Karpas-422 (cell line): Measurements from ENCODE around the gene FGF1. TPM values are rescaled to one million over a fixed set of nuclear protein-coding genes. Genes with fewer than 3 reads are reported as not detected.

Experiments
- DNase-seq: peaks from one replicate; pipeline ENCODE4 v3.0.0-alpha.2; 2015
- H2AFZ ChIP-seq: fragments of 200-600 bp; sonication (generic); 2 replicates; pipeline ENCODE4 v1.6.1; 2014; ENCODE audit warnings: antibody characterized with exemption, low read length, mixed read lengths
- H3K27ac ChIP-seq: fragments of 200-600 bp; sonication (generic); 2 replicates; pipeline ENCODE4 v1.5.1; 2014; ENCODE audit warnings: mild to moderate bottlenecking, low read length, moderate library complexity
- H3K27me3 ChIP-seq: fragments of 200-600 bp; sonication (generic); 2 replicates; pipeline ENCODE4 v1.6.1; 2014; ENCODE audit warnings: low read length, mixed read lengths
- H3K36me3 ChIP-seq: fragments of 200-600 bp; sonication (generic); 2 replicates; pipeline ENCODE4 v1.6.1; 2014; ENCODE audit warnings: low read length, mixed read lengths; ENCODE audit not compliant: insufficient read depth
- H3K4me1 ChIP-seq: fragments of 200-600 bp; sonication (generic); 2 replicates; pipeline ENCODE4 v1.6.1; 2014; ENCODE audit warnings: mild to moderate bottlenecking, low read length, mixed read lengths
- H3K4me2 ChIP-seq: fragments of 200-600 bp; sonication (generic); 2 replicates; pipeline ENCODE4 v1.6.1; 2014; ENCODE audit warnings: low read length, low read depth, mild to moderate bottlenecking; ENCODE audit not compliant: poor library complexity, severe bottlenecking
- H3K4me3 ChIP-seq: fragments of 200-600 bp; sonication (generic); 2 replicates; pipeline ENCODE4 v1.5.1; 2014; ENCODE audit warnings: mild to moderate bottlenecking, antibody characterized with exemption, low read length, mixed read lengths
- H3K79me2 ChIP-seq: fragments of 200-600 bp; sonication (generic); 2 replicates; pipeline ENCODE4 v1.6.1; 2014; ENCODE audit warnings: mild to moderate bottlenecking, low read length, mixed read lengths
- H3K9ac ChIP-seq: fragments of 200-600 bp; sonication (generic); 2 replicates; pipeline ENCODE4 v1.6.0; 2014; ENCODE audit warnings: low read length
- H3K9me2 ChIP-seq: fragments of 200-600 bp; sonication (generic), shearing (Covaris generic); replicated peaks from 2 replicates; pipeline ENCODE4 v1.6.0; 2014; ENCODE audit warnings: mild to moderate bottlenecking, low read length, moderate library complexity; ENCODE audit not compliant: insufficient read depth
- H3K9me3 ChIP-seq: fragments of 300-700, 200-600 bp; sonication (generic); 2 replicates; pipeline ENCODE4 v1.6.1; 2014; ENCODE audit warnings: low read length, mixed read lengths
- H4K20me1 ChIP-seq: fragments of 200-600 bp; sonication (generic); 2 replicates; pipeline ENCODE4 v1.6.1; 2014; ENCODE audit warnings: mild to moderate bottlenecking, antibody characterized with exemption, low read length, low read depth; ENCODE audit not compliant: insufficient read depth
- total RNA-seq: library from RNA; depleted of rRNA; stranded (reverse); fragments of >200 nt; shearing (Covaris generic); gene quantifications from 2 replicates; pipeline ENCODE4 v1.2.3, GENCODE V29; 2014; ENCODE audit warnings: low replicate concordance

FGF1 gene
- total RNA-seq, 1 experiment from 2014 or later: not detected

- no peaks in the 10 kb centered on the region for H3K4me1 ChIP-seq
- H3K4me3 ChIP-seq: no peak overlapping the region
- 0 out of 2 replicates have a peak, but pooled peaks cover 2% of the 10 kb centered on the region for H3K27me3 ChIP-seq
- H3K79me2 ChIP-seq: no peaks in the 10 kb centered on the region
- no peak for DNase-seq
- H3K36me3 ChIP-seq: no peaks in the 10 kb centered on the region
- no peaks in the 10 kb centered on the region for H3K9me3 ChIP-seq
- no peaks in the 10 kb centered on the region for H3K9me2 ChIP-seq
- H2AFZ ChIP-seq: no peak overlapping the region
- no peaks in the 10 kb centered on the region for H4K20me1 ChIP-seq
- H3K27ac ChIP-seq: no peak overlapping the region
- H3K9ac ChIP-seq: no peak overlapping the region
- H3K4me2 ChIP-seq: no peak overlapping the region
These were observed 16.4 kb downstream of the FGF1 start for GRCh38 chr5:142669477-142669876.

DNA sequence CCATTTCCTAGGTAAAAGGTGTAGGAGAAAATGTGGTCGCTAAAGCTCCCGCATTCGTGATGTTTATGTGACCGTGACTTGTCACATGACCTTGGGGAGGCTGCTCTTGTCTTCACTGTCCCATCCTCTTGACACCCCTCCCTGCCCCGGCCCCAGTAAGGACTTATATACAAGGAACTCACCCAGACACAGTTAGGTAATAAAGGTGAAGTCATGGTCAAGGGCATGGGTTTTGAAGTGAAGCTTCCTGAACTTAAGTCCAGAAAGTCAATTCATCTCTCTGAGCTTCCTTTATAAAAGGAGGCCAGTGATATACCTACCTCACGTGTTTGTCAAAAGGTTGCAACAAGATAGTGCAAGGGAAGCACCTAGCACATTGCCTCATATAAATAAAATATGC, 17.6 kb downstream of the FGF1 start:
- Histone ChIP-seq H3K9me2 (no peaks in the 10 kb centered on the region), H3K36me3 (no peaks in the 10 kb centered on the region), H2AFZ (no peak overlapping the region), H3K79me2 (no peaks in the 10 kb centered on the region), H3K4me2 (no peak overlapping the region), H3K4me1 (no peaks in the 10 kb centered on the region), H3K9ac (no peak overlapping the region), H3K9me3 (no peaks in the 10 kb centered on the region), H3K4me3 (no peak overlapping the region), H3K27ac (no peak overlapping the region), H3K27me3 (0 out of 2 replicates have a peak, but pooled peaks cover 2% of the 10 kb centered on the region), H4K20me1 (no peaks in the 10 kb centered on the region)
- no peak for DNase-seq

DNA sequence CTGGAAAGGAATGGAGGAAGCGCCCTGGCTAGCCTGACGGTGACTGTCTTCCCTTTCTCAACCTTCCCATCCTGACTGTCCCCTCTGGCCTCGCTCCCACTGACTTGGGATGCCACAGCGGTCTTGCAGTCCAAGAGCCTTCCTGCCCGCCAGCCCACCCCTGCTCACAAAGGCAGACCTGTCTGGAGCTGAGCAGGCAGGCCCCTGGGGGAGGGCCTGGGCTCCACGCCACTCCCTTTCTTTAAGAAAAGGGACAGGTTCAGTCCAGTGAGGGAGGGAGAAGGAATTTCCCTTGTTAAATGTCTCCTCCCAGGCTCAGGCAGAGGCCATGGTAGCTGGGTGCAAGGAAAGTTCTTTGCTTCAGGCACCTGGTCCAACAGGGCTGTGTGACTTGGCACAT, 18.1 kb downstream of the FGF1 start:
- Histone ChIP-seq H3K4me3 (no peak overlapping the region), H3K4me2 (no peak overlapping the region), H3K79me2 (no peaks in the 10 kb centered on the region), H3K36me3 (no peaks in the 10 kb centered on the region), H3K4me1 (no peaks in the 10 kb centered on the region), H2AFZ (no peak overlapping the region), H3K9ac (no peak overlapping the region), H3K9me3 (no peaks in the 10 kb centered on the region), H3K9me2 (no peaks in the 10 kb centered on the region), H3K27me3 (0 out of 2 replicates have a peak, but pooled peaks cover 2% of the 10 kb centered on the region), H3K27ac (no peak overlapping the region), H4K20me1 (no peaks in the 10 kb centered on the region)
- no peak for DNase-seq

DNA sequence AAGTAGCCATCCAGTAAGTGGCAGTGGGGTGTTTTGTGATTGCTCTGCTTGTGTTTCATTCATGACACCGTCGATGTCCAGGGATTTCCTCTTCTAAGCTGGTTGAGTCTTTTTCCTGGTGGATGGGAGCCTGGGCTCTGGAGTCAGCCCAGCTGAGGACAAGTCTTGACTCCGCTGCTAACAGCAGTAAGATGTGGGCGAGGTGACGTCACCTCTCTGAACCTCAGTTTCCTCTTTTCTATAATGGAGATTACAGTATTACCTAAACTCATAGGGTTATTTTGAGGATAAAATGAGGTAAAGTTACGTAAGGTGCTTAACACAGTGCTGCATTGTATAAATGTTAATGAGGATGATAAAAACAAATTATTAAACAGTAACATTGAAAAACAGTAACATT, 21.3 kb downstream of the FGF1 start:
- H4K20me1 ChIP-seq: no peaks in the 10 kb centered on the region
- H3K9me3 ChIP-seq: no peaks in the 10 kb centered on the region
- no peak overlapping the region for H3K27ac ChIP-seq
- H3K9me2 ChIP-seq: no peaks in the 10 kb centered on the region
- H2AFZ ChIP-seq: no peak overlapping the region
- H3K36me3 ChIP-seq: no peaks in the 10 kb centered on the region
- H3K4me2 ChIP-seq: no peak overlapping the region
- no peak overlapping the region for H3K4me3 ChIP-seq
- no peaks in the 10 kb centered on the region for H3K79me2 ChIP-seq
- no peaks in the 10 kb centered on the region for H3K4me1 ChIP-seq
- no peak overlapping the region for H3K9ac ChIP-seq
- no peaks in the 10 kb centered on the region; the same call in 1 of the 2 replicates for H3K27me3 ChIP-seq
- DNase-seq: no peak

GRCh38 chr5:142664067-142664466, 21.8 kb downstream of the FGF1 start:
- Histone ChIP-seq H3K36me3 (no peaks in the 10 kb centered on the region), H2AFZ (no peak overlapping the region), H3K9me2 (no peaks in the 10 kb centered on the region), H3K79me2 (no peaks in the 10 kb centered on the region), H3K9ac (no peak overlapping the region), H3K27ac (no peak overlapping the region), H3K4me3 (no peak overlapping the region), H4K20me1 (no peaks in the 10 kb centered on the region), H3K4me2 (no peak overlapping the region), H3K4me1 (no peaks in the 10 kb centered on the region), H3K27me3 (no peaks in the 10 kb centered on the region; the same call in 1 of the 2 replicates), H3K9me3 (no peaks in the 10 kb centered on the region)
- DNase-seq: no peak

- Histone ChIP-seq H3K27ac (no peak overlapping the region), H3K79me2 (no peaks in the 10 kb centered on the region), H3K9me3 (no peaks in the 10 kb centered on the region), H4K20me1 (no peaks in the 10 kb centered on the region), H3K27me3 (no peaks in the 10 kb centered on the region; the same call in 1 of the 2 replicates), H3K36me3 (no peaks in the 10 kb centered on the region), H2AFZ (no peak overlapping the region), H3K4me1 (no peaks in the 10 kb centered on the region), H3K9me2 (no peaks in the 10 kb centered on the region), H3K4me3 (no peak overlapping the region), H3K4me2 (no peak overlapping the region), H3K9ac (no peak overlapping the region)
- DNase-seq: no peak
These were observed 22.6 kb downstream of the FGF1 start for GRCh38 chr5:142663246-142663645.

DNA sequence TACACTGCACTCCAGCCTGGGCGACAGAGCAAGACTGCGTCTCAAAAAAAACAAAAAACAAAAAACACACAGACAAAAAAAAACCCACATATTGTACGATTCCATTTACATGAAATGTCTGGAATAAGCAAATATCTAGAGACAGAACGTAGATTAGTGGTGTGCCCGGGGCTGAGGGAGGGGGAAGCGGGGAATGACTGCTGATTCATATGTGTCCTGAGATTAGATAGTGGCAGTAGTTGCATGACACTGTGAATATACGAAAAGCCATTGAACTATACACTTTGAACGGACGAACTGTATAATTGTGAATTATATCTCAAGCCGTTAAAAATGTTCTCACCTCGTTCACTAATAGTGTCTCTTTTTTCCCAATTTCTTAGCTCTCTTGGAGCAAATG, 23.9 kb downstream of the FGF1 start:
- H3K4me2 ChIP-seq: no peak overlapping the region
- H3K36me3 ChIP-seq: no peaks in the 10 kb centered on the region
- H3K4me1 ChIP-seq: no peaks in the 10 kb centered on the region
- no peaks in the 10 kb centered on the region; the same call in 1 of the 2 replicates for H3K27me3 ChIP-seq
- H3K9me3 ChIP-seq: no peaks in the 10 kb centered on the region
- H3K27ac ChIP-seq: no peak overlapping the region
- no peaks in the 10 kb centered on the region for H3K79me2 ChIP-seq
- no peak for DNase-seq
- H3K9me2 ChIP-seq: no peaks in the 10 kb centered on the region
- no peak overlapping the region for H2AFZ ChIP-seq
- H3K4me3 ChIP-seq: no peak overlapping the region
- no peaks in the 10 kb centered on the region for H4K20me1 ChIP-seq
- no peak overlapping the region for H3K9ac ChIP-seq

GRCh38 chr5:142661143-142661542, 24.7 kb downstream of the FGF1 start:
- Histone ChIP-seq H3K4me3 (no peak overlapping the region), H3K4me1 (no peaks in the 10 kb centered on the region), H3K9ac (no peak overlapping the region), H2AFZ (no peak overlapping the region), H4K20me1 (no peaks in the 10 kb centered on the region), H3K27ac (no peak overlapping the region), H3K9me2 (no peaks in the 10 kb centered on the region), H3K36me3 (no peaks in the 10 kb centered on the region), H3K79me2 (no peaks in the 10 kb centered on the region), H3K9me3 (no peaks in the 10 kb centered on the region), H3K27me3 (no peaks in the 10 kb centered on the region; the same call in 1 of the 2 replicates), H3K4me2 (no peak overlapping the region)
- DNase-seq: no peak

DNA sequence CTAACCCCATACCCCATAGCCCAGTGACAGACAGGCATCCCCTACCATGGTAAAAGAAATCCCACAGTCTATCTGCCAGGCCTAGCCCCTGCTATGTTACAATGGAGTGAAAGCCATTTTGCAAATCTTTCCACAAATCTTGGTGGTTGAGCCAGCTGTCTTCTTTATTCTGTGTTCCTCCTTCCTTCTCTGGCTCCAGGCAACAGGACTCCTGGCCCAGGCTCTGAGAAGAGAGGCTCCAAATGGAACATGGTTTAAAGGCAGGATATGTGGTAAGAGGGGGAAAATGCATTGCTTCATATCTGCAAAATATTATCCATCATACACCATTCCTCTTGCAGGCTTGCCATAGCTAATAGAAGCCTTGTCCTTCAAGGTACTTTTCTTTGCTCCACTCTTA, 25.2 kb downstream of the FGF1 start:
- no peaks in the 10 kb centered on the region for H3K79me2 ChIP-seq
- H3K9me3 ChIP-seq: no peaks in the 10 kb centered on the region
- H3K27me3 ChIP-seq: no peaks in the 10 kb centered on the region; the same call in 1 of the 2 replicates

More for the DNA sequence above, 25.2 kb downstream of the FGF1 start:
- no peak overlapping the region for H3K4me3 ChIP-seq
- H3K27ac ChIP-seq: no peak overlapping the region
- H3K4me1 ChIP-seq: no peaks in the 10 kb centered on the region
- no peak for DNase-seq
- H2AFZ ChIP-seq: no peak overlapping the region
- H4K20me1 ChIP-seq: no peaks in the 10 kb centered on the region
- H3K9me2 ChIP-seq: no peaks in the 10 kb centered on the region
- H3K9ac ChIP-seq: no peak overlapping the region
- no peak overlapping the region for H3K4me2 ChIP-seq
- no peaks in the 10 kb centered on the region for H3K36me3 ChIP-seq
